CD14-positive monocyte (primary cell): ENCODE results near the gene ZDHHC17. TPM values are rescaled to one million over a fixed set of nuclear protein-coding genes. Genes with fewer than 3 reads are reported as not detected.

ENCODE experiments used
- DNase-seq, 3 donors: peaks; one replicate each; pipeline ENCODE4 v3.0.0-alpha.2; 2011 to 2022
- H2AFZ ChIP-seq: 2 replicates; pipeline ENCODE4 v1.6.0; 2012; ENCODE audit warnings: mild to moderate bottlenecking, low read depth, low read length, inconsistent platforms; ENCODE audit not compliant: insufficient read depth, poor library complexity, severe bottlenecking
- H3K27ac ChIP-seq, 2 donors: 1 replicate in 1 of 2; 2 replicates in 1 of 2; pipeline ENCODE4 v1.5.1; 2012 to 2013; ENCODE audit warnings: low read length in 2 of 2, control low read depth in 1 of 2, inconsistent platforms in 1 of 2, low read depth in 1 of 2, mild to moderate bottlenecking in 1 of 2
- H3K27me3 ChIP-seq, 2 donors: one replicate each; pipeline versions ENCODE4 v1.6.0 to v1.6.1; 2011 to 2013; ENCODE audit warnings: low read length in 2 of 2; ENCODE audit not compliant: control insufficient read depth in 2 of 2, insufficient read depth in 2 of 2
- H3K36me3 ChIP-seq, 2 donors: replicated peaks in 1 of 2; 1 replicate in 1 of 2; 2 replicates in 1 of 2; pipeline versions ENCODE4 v1.5.1 to v1.6.1; 2012 to 2013; ENCODE audit warnings: low read length in 2 of 2, control low read depth in 1 of 2, inconsistent platforms in 1 of 2, mild to moderate bottlenecking in 1 of 2; ENCODE audit not compliant: insufficient read depth in 2 of 2, control insufficient read depth in 1 of 2
- H3K4me1 ChIP-seq, 2 donors: 1 replicate in 1 of 2; 2 replicates in 1 of 2; pipeline versions ENCODE4 v1.5.1 to v1.6.1; 2012 to 2013; ENCODE audit warnings: low read length in 2 of 2, control low read depth in 1 of 2, inconsistent platforms in 1 of 2, mild to moderate bottlenecking in 1 of 2, moderate library complexity in 1 of 2; ENCODE audit not compliant: insufficient read depth in 2 of 2, control insufficient read depth in 1 of 2
- H3K4me2 ChIP-seq: replicated peaks from 2 replicates; pipeline ENCODE3; 2012; ENCODE audit warnings: low read length, moderate library complexity, mild to moderate bottlenecking; ENCODE audit not compliant: poor library complexity, severe bottlenecking; ENCODE audit errors: extremely low read depth
- H3K4me3 ChIP-seq, 3 experiments: fragments of 200-600 bp in 1 of 3; sonication (generic) in 1 of 3; replicated peaks in 1 of 3; 1 replicate in 2 of 3; 2 replicates in 1 of 3; pipeline ENCODE4 v1.5.1; 2011 to 2013; ENCODE audit warnings: low read length in 3 of 3, mild to moderate bottlenecking in 3 of 3, control low read depth in 2 of 3, low read depth in 2 of 3, inconsistent platforms in 1 of 3, moderate library complexity in 1 of 3
- H3K79me2 ChIP-seq: 2 replicates; pipeline ENCODE4 v1.6.0; 2012; ENCODE audit warnings: mild to moderate bottlenecking, control low read depth, inconsistent platforms, low read length, moderate library complexity; ENCODE audit not compliant: insufficient read depth
- H3K9ac ChIP-seq: 2 replicates; pipeline ENCODE4 v1.6.0; 2017; ENCODE audit warnings: low read length, mild to moderate bottlenecking; ENCODE audit not compliant: insufficient read depth, poor library complexity, severe bottlenecking
- H3K9me3 ChIP-seq, 2 donors: replicated peaks in 1 of 2; 1 replicate in 1 of 2; 2 replicates in 1 of 2; pipeline versions ENCODE4 v1.5.1 to v1.6.1; 2012 to 2013; ENCODE audit warnings: low read length in 2 of 2, control low read depth in 1 of 2; ENCODE audit not compliant: control insufficient read depth in 1 of 2, insufficient read depth in 1 of 2
- H4K20me1 ChIP-seq: 2 replicates; pipeline ENCODE4 v1.6.0; 2012; ENCODE audit warnings: mild to moderate bottlenecking, low read length, control low read depth, moderate library complexity; ENCODE audit not compliant: insufficient read depth
- H3K27ac Mint-ChIP-seq, 7 donors: one replicate each; pipeline ENCODE4 v1.8.0; 2020; ENCODE audit warnings: mild to moderate bottlenecking in 7 of 7, mixed read lengths in 7 of 7, moderate library complexity in 6 of 7, inconsistent platforms in 2 of 7
- H3K27me3 Mint-ChIP-seq, 3 donors: one replicate each; pipeline ENCODE4 v1.8.0; 2021 to 2022; ENCODE audit warnings: low read depth in 3 of 3, mild to moderate bottlenecking in 3 of 3, mixed read lengths in 3 of 3, moderate library complexity in 3 of 3, inconsistent platforms in 1 of 3
- H3K36me3 Mint-ChIP-seq, 2 donors: one replicate each; pipeline ENCODE4 v1.8.0; 2020; ENCODE audit warnings: mixed read lengths in 2 of 2, inconsistent platforms in 1 of 2, mild to moderate bottlenecking in 1 of 2
- H3K4me1 Mint-ChIP-seq: one replicate; pipeline ENCODE4 v1.8.0; 2020; ENCODE audit warnings: mild to moderate bottlenecking, mixed read lengths
- H3K4me3 Mint-ChIP-seq, 2 donors: one replicate each; pipeline ENCODE4 v1.8.0; 2020; ENCODE audit warnings: mild to moderate bottlenecking in 2 of 2, mixed read lengths in 2 of 2, moderate library complexity in 1 of 2
- H3K9me3 Mint-ChIP-seq, 7 donors: one replicate each; pipeline ENCODE4 v1.8.0; 2020 to 2022; ENCODE audit warnings: mixed read lengths in 7 of 7, mild to moderate bottlenecking in 6 of 7, moderate library complexity in 6 of 7, inconsistent platforms in 2 of 7
- WGBS: methylation state at CpG from one replicate; pipeline ENCODE4 v1.1.5; 2013; ENCODE audit warnings: missing lambda C conversion rate; ENCODE audit not compliant: insufficient coverage; 5-methylcytosine and 5-hydroxymethylcytosine counted together
- intact Hi-C, 2 donors: fragments of 100-400 bp; cut with micrococcal nuclease; formaldehyde crosslinking; loops; one replicate each; pipeline versions ENCODE4 v1.15.0 to v1.15.1; 2023
- polyA plus RNA-seq, 3 donors: library from polyadenylated mRNA; depleted of rRNA in 1 of 3; unstranded in 2 of 3; stranded (reverse) in 1 of 3; fragments of 300-500 nt in 2 of 3; fragments of >200 nt in 1 of 3; fragmentation: Illumina TruSeq in 2 of 3; gene quantifications; 1 replicate in 2 of 3; 2 replicates in 1 of 3; pipeline ENCODE4 v1.2.3, GENCODE V29; 2012 to 2021
- TF ChIP-seq, protein P1 (sequence below): fragments of 200-600 bp; IDR thresholded peaks from one replicate; pipeline ENCODE4 v1.8.0; 2022; ENCODE audit warnings: antibody characterized with exemption, mild to moderate bottlenecking

The ZDHHC17 gene
- polyA plus RNA-seq, 3 donors = 4.6 to 31.4 (median 9.3) TPM

DNA sequence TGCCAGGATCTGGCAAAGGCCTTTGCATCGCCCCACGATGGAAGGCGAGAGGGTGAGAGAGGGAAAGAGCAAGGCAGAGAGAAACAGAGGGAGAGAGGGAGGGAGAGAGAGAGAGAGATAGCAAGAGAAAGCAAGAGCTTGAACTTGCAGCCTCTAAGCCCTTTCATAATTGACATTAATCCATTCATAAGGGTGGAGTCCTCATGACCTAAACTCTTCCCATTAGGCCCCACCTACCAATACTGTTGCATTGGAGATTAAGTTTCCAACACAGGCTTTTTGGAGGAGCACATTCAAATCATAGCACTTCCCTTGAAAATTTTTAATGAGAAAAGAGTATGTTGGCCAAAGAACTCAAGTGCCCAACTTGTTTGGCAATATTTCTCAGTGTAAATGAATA, 48.6 kb upstream of the ZDHHC17 start:
- WGBS = 100% methylated on average over 2 of the region's 3 CpGs
- H3K27ac ChIP-seq = no peak overlapping the region
- no peak for DNase-seq
- H3K4me3 ChIP-seq = no peak overlapping the region
- no peaks in the 10 kb centered on the region for H3K36me3 ChIP-seq
- no peaks in the 10 kb centered on the region for H3K27me3 ChIP-seq
- no peaks in the 10 kb centered on the region for H4K20me1 ChIP-seq
- Mint-ChIP-seq H3K4me1 (no peaks in the 10 kb centered on the region), H3K9me3 (peaks cover 0 to 2% (median 0%) of the 10 kb centered on the region in 7 donors), H3K27me3 (peaks cover 0 to 4% (median 0%) of the 10 kb centered on the region in 3 donors), H3K36me3 (no peaks in the 10 kb centered on the region), H3K27ac (no peak overlapping the region), H3K4me3 (no peak overlapping the region)
- H3K9ac ChIP-seq = no peak overlapping the region
- no peaks in the 10 kb centered on the region for H3K4me1 ChIP-seq
- intact Hi-C loops = no loop called here
- no peaks in the 10 kb centered on the region for H3K9me3 ChIP-seq
- no peak overlapping the region for H2AFZ ChIP-seq
- no peaks in the 10 kb centered on the region for H3K79me2 ChIP-seq
- H3K4me2 ChIP-seq = no peak overlapping the region
- TF ChIP-seq, protein P1, sequence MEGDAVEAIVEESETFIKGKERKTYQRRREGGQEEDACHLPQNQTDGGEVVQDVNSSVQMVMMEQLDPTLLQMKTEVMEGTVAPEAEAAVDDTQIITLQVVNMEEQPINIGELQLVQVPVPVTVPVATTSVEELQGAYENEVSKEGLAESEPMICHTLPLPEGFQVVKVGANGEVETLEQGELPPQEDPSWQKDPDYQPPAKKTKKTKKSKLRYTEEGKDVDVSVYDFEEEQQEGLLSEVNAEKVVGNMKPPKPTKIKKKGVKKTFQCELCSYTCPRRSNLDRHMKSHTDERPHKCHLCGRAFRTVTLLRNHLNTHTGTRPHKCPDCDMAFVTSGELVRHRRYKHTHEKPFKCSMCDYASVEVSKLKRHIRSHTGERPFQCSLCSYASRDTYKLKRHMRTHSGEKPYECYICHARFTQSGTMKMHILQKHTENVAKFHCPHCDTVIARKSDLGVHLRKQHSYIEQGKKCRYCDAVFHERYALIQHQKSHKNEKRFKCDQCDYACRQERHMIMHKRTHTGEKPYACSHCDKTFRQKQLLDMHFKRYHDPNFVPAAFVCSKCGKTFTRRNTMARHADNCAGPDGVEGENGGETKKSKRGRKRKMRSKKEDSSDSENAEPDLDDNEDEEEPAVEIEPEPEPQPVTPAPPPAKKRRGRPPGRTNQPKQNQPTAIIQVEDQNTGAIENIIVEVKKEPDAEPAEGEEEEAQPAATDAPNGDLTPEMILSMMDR = no peak

GRCh38 chr12:76717314-76717713, 46.6 kb upstream of the ZDHHC17 start:
- no peak overlapping the region for H2AFZ ChIP-seq
- Mint-ChIP-seq H3K4me1 (no peaks in the 10 kb centered on the region), H3K4me3 (no peak overlapping the region), H3K27me3 (peaks cover 0 to 4% (median 0%) of the 10 kb centered on the region in 3 donors), H3K36me3 (no peaks in the 10 kb centered on the region), H3K9me3 (peaks cover 0 to 2% (median 0%) of the 10 kb centered on the region in 7 donors), H3K27ac (no peak overlapping the region)
- no peaks in the 10 kb centered on the region for H3K36me3 ChIP-seq
- H3K9ac ChIP-seq = no peak overlapping the region
- H3K79me2 ChIP-seq = no peaks in the 10 kb centered on the region
- no peaks in the 10 kb centered on the region for H3K27me3 ChIP-seq
- intact Hi-C loops = no loop called here
- WGBS = no CpG with 5 or more reads among the region's 1 CpG
- no peak overlapping the region for H3K4me3 ChIP-seq
- TF ChIP-seq, protein P1 = no peak
- H3K27ac ChIP-seq = no peak overlapping the region
- H3K4me2 ChIP-seq = no peak overlapping the region
- H3K9me3 ChIP-seq = no peaks in the 10 kb centered on the region
- H4K20me1 ChIP-seq = no peaks in the 10 kb centered on the region
- DNase-seq = no peak
- no peaks in the 10 kb centered on the region for H3K4me1 ChIP-seq
